Right lobe of liver (tissue), 6 donors: Measurements from ENCODE around the gene FAM180B. TPM values are rescaled to one million over a fixed set of nuclear protein-coding genes. Genes with fewer than 3 reads are reported as not detected.
A peak's percentile ranks its signal among the peaks of the same experiment; 100 is the strongest.

Experiments
- ATAC-seq, 4 donors: fragments of 200-7000 bp; cut with Tn5 transposase; one replicate each; pipeline ENCODE4 v1.9.1; 2020; ENCODE audit warnings: mild to moderate bottlenecking in 4 of 4, moderate library complexity in 4 of 4
- DNase-seq, 3 donors: peaks; one replicate each; pipeline ENCODE4 v3.0.0-alpha.2; 2020
- H3K27ac ChIP-seq, 3 donors: fragments of 200-600 bp; one replicate each; pipeline ENCODE4 v1.8.0; 2022
- H3K27me3 ChIP-seq, 2 donors: fragments of 200-600 bp; one replicate each; pipeline ENCODE4 v1.8.0; 2022
- H3K36me3 ChIP-seq, 4 donors: fragments of 200-600 bp; sonication (generic) in 1 of 4; one replicate each; pipeline versions ENCODE4 v1.5.1 to v1.8.0; 2017 to 2022; ENCODE audit warnings: control low read depth in 1 of 4
- H3K4me1 ChIP-seq, 4 donors: fragments of 200-600 bp; sonication (generic) in 1 of 4; one replicate each; pipeline versions ENCODE4 v1.5.1 to v1.8.0; 2017 to 2022; ENCODE audit warnings: control low read depth in 1 of 4
- H3K4me3 ChIP-seq, 3 donors: fragments of 200-600 bp; one replicate each; pipeline ENCODE4 v1.8.0; 2022
- H3K9me3 ChIP-seq, 4 donors: fragments of 200-600 bp; sonication (generic) in 1 of 4; one replicate each; pipeline versions ENCODE4 v1.5.1 to v1.8.0; 2017 to 2022; ENCODE audit warnings: control low read depth in 1 of 4
- POLR2A ChIP-seq: fragments of 450-650 bp; IDR thresholded peaks from one replicate; pipeline ENCODE4 v1.6.1; 2017; ENCODE audit warnings: antibody characterized with exemption, mild to moderate bottlenecking
- WGBS: methylation state at CpG from one replicate; pipeline ENCODE4 v1.1.6; 2018; ENCODE audit warnings: low coverage, low lambda C conversion rate; ENCODE audit not compliant: insufficient coverage; ENCODE audit errors: missing lambda C conversion rate; 5-methylcytosine and 5-hydroxymethylcytosine counted together
- intact Hi-C, 2 donors: fragments of 100-400 bp; cut with DNase I; formaldehyde crosslinking; loops; one replicate each; pipeline versions ENCODE4 v1.11.2 to v1.14.1; 2022
- total RNA-seq, 6 experiments: library from RNA; depleted of rRNA in 2 of 6; stranded (reverse); fragments of >200 nt in 2 of 6; fragmentation: NEBNext Ultra II Directional in 3 of 6; extraction: Animal tissue kit (Norgen Biotek cat#: 25700) in 3 of 6; gene quantifications; one replicate each; pipeline versions ENCODE4 v1.1.0 to v1.2.4, GENCODE V29; 2016 to 2023
- TF ChIP-seq, protein P1 (sequence below), 4 donors: fragments of 200-600 bp in 3 of 4; fragments of 450-650 bp in 1 of 4; IDR thresholded peaks; one replicate each; pipeline versions ENCODE4 v1.5.1 to v1.8.0; 2016 to 2022; ENCODE audit warnings: antibody characterized with exemption in 4 of 4, mild to moderate bottlenecking in 2 of 4
- donor health status: DM: no; HTN: yes; CAD: no.
- donor health status: DM: no; HTN: no; CAD: no.
- donor health status: DM: no; HTN: no; CAD: no.
- donor health status: DM: no; HTN: yes; CAD: no.
- donor health status: DM: no; HTN: yes; CAD: no.

FAM180B gene
- total RNA-seq, 6 experiments from 2014 or later = not detected

DNA sequence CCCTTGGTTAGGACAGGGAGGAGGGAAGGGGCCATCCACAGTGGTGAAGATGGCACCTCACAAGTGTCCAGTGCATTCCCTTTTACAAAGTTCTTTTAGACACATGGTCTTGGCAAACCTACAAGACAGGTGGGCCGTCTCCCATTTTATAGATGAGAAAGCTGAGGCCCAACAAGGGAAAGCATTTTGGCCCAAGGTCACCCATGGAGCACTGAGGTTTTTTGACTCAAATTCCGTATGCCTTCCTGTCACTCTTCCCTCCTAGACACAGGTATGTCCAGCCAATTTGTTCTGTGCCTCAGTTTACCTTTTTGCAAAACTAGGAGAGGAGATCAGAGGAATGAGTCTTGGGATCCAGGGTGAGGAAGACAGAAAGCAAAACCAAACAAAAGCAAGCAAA lies 6.5 kb downstream of the FAM180B start:
- Histone ChIP-seq H3K27ac (no peak overlapping the region), H3K9me3 (no peaks in the 10 kb centered on the region), H3K4me3 (no peak overlapping the region), H3K27me3 (peaks cover 0 to 9% of the 10 kb centered on the region in 2 donors), H3K36me3 (no peaks in the 10 kb centered on the region), H3K4me1 (peaks cover 0 to 3% (median 0%) of the 10 kb centered on the region in 4 donors)
- DNase-seq (no peak), ATAC-seq (no peak)
- intact Hi-C loops = no loop called here
- TF ChIP-seq, protein P1, sequence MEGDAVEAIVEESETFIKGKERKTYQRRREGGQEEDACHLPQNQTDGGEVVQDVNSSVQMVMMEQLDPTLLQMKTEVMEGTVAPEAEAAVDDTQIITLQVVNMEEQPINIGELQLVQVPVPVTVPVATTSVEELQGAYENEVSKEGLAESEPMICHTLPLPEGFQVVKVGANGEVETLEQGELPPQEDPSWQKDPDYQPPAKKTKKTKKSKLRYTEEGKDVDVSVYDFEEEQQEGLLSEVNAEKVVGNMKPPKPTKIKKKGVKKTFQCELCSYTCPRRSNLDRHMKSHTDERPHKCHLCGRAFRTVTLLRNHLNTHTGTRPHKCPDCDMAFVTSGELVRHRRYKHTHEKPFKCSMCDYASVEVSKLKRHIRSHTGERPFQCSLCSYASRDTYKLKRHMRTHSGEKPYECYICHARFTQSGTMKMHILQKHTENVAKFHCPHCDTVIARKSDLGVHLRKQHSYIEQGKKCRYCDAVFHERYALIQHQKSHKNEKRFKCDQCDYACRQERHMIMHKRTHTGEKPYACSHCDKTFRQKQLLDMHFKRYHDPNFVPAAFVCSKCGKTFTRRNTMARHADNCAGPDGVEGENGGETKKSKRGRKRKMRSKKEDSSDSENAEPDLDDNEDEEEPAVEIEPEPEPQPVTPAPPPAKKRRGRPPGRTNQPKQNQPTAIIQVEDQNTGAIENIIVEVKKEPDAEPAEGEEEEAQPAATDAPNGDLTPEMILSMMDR (IDR thresholded peaks at IDR 0.05) = no peak
- no peak for TF ChIP-seq POLR2A
- WGBS = 65% methylated on average over 2 of the region's 2 CpGs

DNA sequence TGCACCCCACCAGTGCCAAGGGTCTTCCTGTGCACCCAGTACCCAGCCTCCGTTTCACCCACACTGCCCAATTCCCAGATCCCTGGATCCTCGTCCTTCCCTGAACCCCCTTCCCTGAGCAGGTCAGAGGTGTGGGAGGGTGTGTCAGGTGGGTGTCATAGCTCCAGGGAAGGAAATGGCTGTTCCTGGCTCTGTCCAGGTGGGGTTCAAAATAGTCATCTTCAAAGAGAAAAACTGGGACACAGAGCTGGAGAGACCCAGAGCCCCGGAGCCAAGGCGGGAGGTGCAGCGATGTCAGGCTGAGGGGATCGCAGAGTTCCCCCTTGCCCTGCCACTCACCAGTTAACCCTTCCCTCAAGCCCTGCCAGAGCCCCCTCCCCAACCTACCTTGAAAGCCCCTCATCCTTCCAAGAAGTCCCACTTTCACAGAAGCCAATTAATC lies 7.0 kb downstream of the FAM180B start:
- H3K9me3 ChIP-seq = no peaks in the 10 kb centered on the region
- H3K27ac ChIP-seq = no peak overlapping the region
- no peak for TF ChIP-seq POLR2A
- TF ChIP-seq, protein P1 (IDR thresholded peaks at IDR 0.05) = no peak
- H3K27me3 ChIP-seq = peaks cover 0 to 9% of the 10 kb centered on the region in 2 donors
- no peaks in the 10 kb centered on the region for H3K36me3 ChIP-seq
- intact Hi-C loops = no loop called here
- no peak overlapping the region for H3K4me3 ChIP-seq
- H3K4me1 ChIP-seq = peaks cover 0 to 3% (median 0%) of the 10 kb centered on the region in 4 donors
- ATAC-seq = no peak
- WGBS = 38% methylated on average over 4 of the region's 6 CpGs
- no peak for DNase-seq

DNA sequence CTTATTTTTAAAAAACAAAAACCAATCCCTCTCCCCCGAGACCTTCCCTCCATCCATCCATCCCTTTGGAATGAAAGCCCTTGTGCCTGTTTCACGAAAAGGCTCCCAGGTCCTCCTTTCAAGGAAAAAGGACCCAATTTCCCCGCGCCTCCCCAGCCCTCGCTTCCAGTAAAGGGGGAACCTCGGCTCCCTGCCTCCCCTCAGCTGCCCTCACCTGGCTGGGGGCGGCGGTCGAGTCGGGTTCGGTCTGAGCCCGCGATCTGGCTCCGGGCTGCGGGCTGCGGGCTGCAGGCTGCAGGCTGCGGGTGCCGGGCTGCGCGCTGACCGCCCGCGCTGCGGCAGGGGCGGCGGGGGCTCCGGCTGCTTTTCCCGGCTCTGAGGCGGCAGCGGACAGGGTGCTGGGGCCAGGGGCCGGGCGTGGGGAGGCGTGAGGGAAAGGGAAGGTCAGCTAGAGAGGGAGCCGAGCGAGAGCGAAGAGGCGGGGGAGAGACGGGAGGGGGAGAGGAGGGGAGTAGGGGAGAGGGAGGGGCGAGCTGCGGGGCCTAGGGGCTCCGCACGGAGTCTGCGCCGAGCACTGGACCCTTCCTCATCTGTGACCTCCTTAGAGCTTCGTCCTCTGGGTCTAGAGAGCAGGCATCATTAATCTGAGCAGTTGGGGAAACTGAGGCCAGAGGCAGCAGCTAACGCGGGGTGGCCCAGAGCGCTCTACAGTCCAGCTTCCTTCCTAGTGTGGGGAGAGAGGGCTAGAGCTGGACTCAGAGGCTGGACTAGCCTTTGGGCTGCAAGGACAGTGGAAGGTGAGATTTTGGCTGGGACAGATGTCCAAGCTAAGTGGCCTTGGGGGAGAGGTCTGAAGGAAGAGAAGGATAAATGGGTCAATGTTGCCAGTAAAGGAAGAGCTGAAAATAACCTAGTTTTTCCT lies 7.7 kb downstream of the FAM180B start, which contains the start of gene C1QTNF4:
Gene C1QTNF4 (minus strand): TSS at position 478 of the 922 bp plus-strand sequence. CDS start 3,601 bp downstream, outside the sequence.
- Histone ChIP-seq H3K4me1 (peaks cover 0 to 3% (median 0%) of the 10 kb centered on the region in 4 donors), H3K27ac (no peak within 1 kb of the TSS), H3K36me3 (no peaks in the 10 kb centered on the region), H3K27me3 (peaks cover 0 to 9% of the 10 kb centered on the region in 2 donors), H3K9me3 (no peaks in the 10 kb centered on the region), H3K4me3 (no peak within 1 kb of the TSS)
- ATAC-seq (peak in 1 of 4 donors; percentile 21), DNase-seq (no peak)
- WGBS = 11% methylated on average over 19 of the region's 48 CpGs
- TF ChIP-seq, protein P1 (IDR thresholded peaks at IDR 0.05) = no peak
- intact Hi-C loops = no loop called here

DNA sequence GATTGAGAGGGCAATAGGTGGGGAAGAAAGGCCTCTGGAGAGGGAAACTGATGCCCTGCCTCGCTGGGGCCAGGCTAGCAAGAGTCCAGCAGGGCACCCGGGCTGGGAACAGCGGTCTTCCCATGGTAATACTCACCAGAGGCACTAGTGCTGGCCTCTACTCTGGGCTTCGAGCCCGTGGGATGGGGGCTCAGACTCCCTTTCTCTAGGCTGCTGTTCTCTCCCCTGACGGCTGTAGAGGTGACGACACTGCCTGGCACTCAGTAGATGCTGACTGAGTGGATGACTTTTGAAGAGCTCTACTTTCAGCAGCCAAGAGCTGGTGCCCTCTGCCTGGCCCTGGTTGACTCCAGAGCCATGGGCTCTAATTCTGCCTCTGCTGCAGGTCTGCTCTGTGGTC lies 8.6 kb downstream of the FAM180B start:
- intact Hi-C loops = no loop called here
- no peak overlapping the region for H3K27ac ChIP-seq
- no peaks in the 10 kb centered on the region for H3K9me3 ChIP-seq
- DNase-seq (no peak), ATAC-seq (peak; percentile 17 to 32 (median 22))
- peaks cover 0 to 3% (median 0%) of the 10 kb centered on the region in 4 donors for H3K4me1 ChIP-seq
- no peak for TF ChIP-seq POLR2A
- TF ChIP-seq, protein P1 (IDR thresholded peaks at IDR 0.05) = no peak
- peaks cover 0 to 9% of the 10 kb centered on the region in 2 donors for H3K27me3 ChIP-seq
- H3K4me3 ChIP-seq = no peak overlapping the region
- H3K36me3 ChIP-seq = no peaks in the 10 kb centered on the region
- no CpG with 5 or more reads among the region's 7 CpGs for WGBS
